Activated CD4-positive, alpha-beta T cell treated with anti-CD3 and anti-CD28 coated beads, Interleukin-10, Interleukin-2, amounts not matched to agents 100 ng/mL and 50 ng/mL, durations not matched to agents 16 hours and 8 hours (primary cell): ENCODE measurements around the gene TMEM245.

Source experiments
- DNase-seq: peaks from one replicate; pipeline ENCODE4 v3.0.0-alpha.2; 2020

The TMEM245 gene

DNA sequence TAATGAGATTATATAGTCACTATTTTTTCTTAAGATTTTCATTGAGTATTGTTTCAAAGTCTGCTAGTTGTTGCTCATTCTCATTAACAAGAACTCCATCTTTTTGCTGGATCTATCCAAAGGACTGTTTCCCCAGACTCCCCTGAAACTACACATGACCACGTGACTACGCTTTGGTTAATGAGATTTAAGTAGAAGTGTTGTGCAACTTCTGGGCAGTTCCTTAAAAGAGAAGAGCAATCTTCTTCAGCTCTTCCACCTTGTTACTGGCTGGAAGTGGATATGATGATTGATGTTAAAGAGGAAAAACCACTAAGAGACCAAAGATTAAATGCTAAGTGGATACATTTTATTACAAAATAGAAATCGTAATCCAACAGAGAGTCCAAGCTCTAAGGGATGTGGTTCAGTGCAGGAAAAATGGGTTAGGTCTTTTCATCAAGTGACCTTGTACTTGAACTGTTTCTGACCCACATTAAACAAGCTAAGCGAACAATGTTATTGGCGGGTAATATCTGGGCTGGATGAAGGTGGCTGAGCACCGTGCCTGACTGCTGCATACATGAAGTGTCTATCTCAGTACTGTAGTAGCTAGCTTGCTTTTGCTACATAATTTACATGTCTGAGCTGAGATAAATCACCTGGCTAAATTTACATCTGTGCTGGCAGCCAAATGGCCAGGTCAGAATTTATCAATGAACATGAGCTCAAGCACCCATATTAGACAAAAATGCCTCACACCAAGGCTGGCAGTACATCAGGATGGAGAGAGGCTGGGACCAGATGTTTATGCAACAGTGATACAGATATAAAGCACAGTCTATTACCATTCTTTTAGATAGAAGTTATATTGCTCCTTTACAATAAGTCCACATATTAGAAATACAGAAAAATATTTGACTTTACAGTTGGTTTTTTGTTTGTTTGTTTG lies 98.9 kb downstream of the TMEM245 start:
- DNase-seq: no peak

DNA sequence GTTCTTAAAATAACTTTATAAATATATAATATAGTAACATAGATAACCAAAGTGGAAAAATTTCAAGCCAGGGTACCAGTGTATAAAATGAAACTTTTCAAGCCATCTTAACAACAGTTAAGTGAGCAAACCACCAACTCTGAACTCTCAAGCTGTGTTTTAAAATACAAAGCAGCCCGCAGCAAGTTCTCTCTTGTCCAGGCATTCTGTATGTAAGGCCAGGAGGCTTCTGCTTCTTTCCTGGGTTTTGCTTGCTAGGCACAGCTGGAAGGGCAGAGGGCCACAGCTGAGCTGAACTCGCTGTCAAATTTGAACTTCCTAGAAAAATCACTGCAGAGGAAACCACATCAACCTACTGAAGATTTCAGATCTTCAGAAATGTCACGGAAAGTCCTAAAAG lies 99.6 kb downstream of the TMEM245 start:
- DNase-seq: no peak

DNA sequence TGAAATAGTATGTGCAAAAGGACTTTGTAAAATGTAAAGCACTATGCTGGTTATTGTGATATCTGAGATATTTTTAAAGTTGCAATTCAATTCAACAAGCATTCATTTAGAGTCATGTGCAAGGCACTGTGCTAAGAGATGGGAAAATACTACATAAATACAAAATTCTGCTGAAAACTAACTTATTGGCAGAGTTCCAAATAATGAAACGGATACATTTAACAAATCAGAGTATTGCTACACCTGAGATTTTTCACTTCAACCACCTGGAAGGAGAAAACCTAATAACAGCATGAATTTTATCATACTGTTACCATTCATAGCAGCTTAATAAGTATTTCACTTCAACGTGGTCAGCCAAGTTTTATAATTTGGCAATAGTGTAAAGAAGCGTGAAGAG lies 100.3 kb downstream of the TMEM245 start:
- no peak for DNase-seq

- DNase-seq: no peak
These were observed 102.3 kb downstream of the TMEM245 start for GRCh38 chr9:109017493-109017892.

- DNase-seq: no peak
These were observed 102.7 kb downstream of the TMEM245 start for GRCh38 chr9:109017061-109017460.

DNA sequence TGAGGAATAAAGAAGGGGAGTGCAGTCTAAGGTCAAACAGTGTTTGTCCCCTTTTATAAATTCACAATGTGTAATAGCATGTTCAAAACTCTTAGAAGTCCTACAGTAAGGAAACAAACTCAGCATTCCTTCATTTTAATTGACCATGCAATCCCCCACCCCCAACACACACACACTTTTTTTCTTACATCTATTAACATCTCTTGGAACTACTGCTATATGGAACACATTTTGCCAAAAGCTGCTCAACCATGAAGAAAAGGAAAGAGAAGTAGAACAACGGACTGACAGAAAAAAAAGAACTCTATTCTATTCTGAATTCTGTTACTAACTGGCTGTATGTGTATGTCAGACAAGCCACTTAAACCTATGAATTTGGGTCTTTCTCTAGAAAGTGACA lies 103.6 kb downstream of the TMEM245 start:
- DNase-seq: no peak

DNA sequence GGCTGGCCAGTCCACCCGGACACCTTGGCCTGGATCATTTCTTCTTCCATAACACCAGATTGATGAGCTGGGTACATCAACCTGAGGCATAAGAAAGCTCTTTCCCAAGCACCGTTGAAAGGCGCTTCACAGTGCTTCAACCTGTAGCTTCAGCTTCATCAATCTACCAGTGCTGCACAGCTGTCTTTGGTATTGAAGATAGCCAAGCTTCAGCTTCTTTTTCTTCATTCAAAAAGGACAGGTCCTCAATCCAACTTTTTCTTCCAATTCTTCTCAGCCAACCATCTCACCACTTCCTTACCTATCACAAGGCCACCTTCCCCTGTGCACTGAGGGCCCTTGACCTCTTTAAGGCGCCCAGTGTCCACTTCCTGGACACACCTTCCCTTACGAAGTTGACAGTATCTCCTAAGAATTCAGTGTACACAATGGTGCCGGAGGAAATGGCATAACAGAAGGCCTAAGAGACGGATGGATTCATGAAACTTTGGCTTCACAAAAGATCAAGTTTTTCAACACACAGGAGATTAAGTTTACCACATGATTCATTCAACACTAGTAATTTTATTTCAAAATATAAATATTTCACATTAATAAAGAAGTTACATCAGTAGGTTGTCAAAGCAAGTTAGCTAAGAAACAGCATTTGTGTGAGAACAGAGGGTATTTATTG lies 105.0 kb downstream of the TMEM245 start:
- no peak for DNase-seq

DNA sequence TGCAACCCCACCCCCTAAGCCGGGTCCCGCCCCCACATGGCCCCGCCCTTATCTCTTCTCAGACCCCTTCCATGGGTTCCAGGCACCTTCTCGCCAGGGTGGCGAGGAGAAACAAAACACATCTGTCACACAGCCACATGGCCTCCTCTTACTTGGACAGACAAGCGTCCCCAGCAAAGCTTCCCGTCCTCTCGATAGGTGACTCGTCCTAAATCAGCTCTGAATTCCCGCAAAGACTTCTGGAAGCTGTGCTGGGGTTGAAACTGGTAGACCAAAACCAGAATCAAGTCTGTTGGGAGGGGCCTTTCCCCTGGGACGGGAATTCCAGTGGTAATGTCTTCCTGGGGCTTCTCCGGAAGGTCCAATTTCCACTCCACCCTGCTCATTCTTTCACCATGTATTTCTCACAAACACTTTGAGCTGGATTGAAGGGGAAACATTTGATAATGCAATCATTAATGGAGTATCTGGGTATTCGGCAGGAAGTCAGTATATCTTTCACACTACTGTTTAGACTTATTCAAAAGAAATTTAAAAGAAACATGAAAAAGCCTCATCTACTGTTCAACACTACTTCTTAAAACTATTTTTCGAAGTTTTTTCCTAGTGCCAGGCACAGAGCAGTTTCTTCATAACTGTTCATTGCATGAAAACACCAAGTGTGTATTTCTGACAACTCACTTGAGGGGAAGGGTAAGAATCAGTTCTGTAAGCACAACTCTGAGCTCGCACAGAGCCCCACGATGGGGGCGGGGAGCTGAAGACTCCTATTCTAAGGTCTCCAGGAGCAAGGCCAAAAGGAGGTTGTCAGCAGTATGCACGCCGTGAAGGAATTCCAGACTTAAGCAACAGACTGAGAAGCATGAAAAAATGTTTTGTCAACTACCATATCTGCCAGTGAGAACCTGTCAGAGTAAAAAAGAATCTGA lies 105.8 kb downstream of the TMEM245 start:
- DNase-seq: no peak

DNA sequence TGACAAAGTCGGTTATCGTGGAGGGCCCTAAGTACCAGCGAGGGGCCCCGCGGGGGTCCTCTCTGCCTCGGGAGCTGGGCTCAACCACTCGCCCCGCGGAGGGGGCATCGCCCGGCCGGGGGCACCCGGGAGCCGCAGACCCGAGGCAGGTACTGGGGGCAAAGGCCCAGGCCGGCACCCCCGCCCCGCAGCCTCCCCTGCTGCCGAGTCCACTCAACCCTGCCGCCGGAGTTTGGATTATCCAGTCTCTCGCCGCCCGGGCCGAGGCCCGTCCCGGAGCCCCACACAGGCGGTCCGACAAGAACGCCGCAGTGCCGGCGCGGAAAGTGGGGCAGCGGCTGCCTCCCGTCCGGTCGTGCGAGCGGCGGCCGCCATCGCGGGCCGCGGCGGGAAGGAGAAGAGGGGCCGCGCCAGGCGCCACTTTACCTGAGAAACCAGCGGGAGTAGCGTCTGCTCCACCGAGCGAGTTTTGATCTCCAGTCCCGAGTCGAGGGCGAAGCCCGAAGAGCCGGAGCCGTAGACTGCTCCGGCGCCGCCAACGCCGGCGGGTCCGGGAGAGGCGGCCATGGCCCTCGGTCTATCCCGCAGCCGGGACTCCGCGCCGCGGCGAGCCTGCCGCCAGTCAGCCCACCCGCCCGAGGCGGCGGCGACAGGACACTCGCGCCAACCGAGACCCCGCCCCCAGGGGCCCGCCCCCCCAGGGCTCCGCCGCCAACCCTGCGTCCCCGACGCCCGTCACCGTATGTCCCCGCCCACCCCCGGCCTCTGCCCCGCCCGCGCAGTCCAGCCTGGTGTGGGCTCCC lies 106.7 kb downstream of the TMEM245 start, which contains the start of gene CTNNAL1:
TSS of gene CTNNAL1 (minus strand) at position 624 of the 803 bp plus-strand sequence. CDS start at position 567, 57 bp downstream.
- peak; percentile 92 for DNase-seq

GRCh38 chr9:109012009-109012875 lies 107.5 kb downstream of the TMEM245 start:
- peak; percentile 76 for DNase-seq

- no peak for DNase-seq
These were observed 108.5 kb downstream of the TMEM245 start for GRCh38 chr9:109011231-109011671.

GRCh38 chr9:109010746-109011145 lies 109.0 kb downstream of the TMEM245 start:
- peak; percentile 84 for DNase-seq

DNA sequence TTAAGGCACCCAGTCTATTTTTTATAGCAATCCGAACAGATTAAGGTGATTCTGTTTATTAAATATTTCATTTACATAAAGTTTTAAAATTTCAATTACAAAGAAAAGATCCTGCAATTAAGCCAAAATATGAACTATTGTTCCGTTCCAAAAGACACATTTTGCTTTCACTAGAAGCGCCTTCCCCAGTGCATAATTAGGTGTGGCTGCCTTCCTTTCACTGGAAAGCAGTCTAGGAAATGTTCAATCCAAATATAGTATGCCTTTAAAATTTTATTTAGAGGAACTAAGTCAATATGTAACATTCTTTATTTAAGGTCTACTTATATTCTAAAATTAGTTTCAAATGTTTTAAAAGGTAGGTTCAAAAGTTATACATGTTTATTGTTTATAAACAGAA lies 114.1 kb downstream of the TMEM245 start:
- no peak for DNase-seq

DNA sequence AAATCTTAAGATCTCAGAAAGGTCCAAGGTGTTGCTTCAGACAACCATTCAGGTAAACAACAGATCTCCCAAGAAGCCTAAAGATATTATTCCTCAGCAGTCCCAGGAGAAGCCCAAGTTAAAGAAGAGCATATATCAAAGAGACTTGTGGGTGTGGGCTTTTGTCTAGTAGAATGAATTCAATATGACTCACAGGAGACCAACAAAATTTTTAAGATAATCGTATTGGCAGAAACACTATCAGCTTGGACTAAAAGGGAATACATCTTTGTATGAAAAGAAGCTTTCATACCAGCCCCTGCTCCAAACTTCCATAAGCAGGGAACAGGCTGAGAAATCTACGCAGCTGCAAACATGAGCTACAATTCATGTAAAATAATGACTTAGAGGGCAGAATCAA lies 116.6 kb downstream of the TMEM245 start:
- no peak for DNase-seq

- no peak for DNase-seq
These were observed 117.6 kb downstream of the TMEM245 start for GRCh38 chr9:109002141-109002540.

GRCh38 chr9:109001275-109001676 lies 118.5 kb downstream of the TMEM245 start:
- DNase-seq: peak; percentile 13

DNA sequence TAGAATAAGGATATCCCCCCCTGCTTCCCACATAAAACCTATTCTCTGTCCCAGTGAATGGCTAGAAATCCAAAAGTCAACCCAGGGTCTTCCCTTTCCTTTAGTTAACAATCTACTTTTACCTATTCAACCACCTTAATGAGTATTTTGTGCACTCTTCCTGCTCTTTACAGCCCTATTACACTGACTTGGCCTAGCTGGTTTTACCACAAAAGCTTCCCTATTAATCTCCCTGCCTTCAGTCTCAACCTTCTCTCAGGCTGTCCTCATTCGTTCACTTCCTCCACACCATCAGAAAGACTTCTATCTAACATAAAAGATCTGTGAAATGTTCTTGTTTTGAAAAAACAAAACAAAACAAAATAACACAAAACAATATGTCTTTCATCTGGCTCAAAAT lies 122.6 kb downstream of the TMEM245 start:
- DNase-seq: no peak

- DNase-seq: no peak
These were observed 123.1 kb downstream of the TMEM245 start for GRCh38 chr9:108996643-108997042.

DNA sequence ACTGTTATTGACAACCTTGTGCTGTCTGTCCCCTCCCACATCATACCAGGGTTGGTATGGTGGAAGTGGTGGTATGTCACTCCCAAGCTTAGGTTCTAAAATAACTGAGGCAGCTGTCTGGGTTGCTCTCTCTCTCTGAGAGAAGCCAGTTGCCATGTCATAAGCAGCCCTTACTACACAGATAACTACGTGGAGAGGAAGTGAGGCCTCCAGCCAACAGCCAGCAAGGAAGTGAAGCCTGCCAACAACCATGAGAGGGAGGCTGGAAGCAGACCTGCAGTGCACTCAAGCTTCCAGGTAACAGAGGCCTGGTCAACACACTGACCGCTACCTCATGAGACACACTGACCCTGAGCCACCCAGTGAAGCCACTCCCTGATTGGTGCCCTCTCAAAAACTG lies 125.1 kb downstream of the TMEM245 start:
- peak; percentile 43 for DNase-seq

DNA sequence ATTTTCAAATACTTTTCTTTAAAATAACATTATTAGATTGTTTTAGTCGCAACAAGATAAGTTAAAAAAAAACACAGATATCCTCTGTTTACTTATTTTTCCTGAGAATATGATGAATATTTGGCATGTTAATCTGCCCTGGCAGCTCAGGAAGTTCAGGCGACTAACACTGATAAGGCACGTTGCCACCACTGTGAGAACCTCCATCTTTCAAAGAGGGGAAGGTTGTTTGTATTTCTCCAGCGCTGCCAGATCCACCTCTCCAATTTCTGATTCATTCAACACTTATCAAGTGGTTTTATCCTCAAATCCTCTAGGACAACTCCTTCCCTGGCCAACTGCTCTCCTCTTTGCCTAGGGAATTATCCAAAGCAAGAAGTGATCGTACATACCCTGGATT lies 128.3 kb downstream of the TMEM245 start:
- no peak for DNase-seq

DNA sequence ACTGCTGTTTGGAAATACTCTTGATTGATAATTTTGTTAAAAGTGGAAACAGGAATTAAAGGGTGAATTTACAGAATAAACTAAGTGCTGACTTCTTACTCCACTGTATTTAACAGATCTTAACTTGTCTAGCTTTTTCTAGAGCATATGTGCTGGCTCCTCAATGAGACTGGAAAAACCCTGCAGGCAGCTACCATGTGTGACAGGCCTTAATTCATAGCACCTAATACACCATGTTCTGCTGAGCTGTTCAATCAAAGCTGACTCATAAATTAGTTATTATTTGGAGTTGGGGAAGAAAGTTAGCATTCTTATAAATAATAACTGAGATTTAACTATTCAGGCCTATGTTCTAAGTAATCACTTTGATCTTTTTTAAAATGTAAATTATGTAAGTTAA lies 135.9 kb downstream of the TMEM245 start:
- DNase-seq: no peak
